GDM1 (cell line): ENCODE measurements around the gene SLC22A23.

Experiments
- DNase-seq: peaks from one replicate; lab custom pipeline; 2025; lab: John Stamatoyannopoulos, UW

The SLC22A23 gene

DNA sequence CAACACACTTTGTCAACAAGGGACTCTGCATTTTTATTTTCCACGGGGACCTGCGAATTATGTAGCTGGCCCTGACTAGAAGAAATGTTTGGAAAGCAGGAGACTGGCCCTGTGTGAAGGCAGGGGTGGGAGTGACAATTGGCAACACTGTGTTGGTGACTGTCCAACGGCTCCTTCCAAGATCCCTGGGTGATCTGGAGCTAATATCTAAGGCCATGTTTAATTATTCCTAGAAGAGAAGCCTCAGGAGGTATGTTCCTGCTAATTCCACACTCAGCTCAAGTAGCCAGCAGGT, 13.7 kb downstream of the SLC22A23 start:
- no peak for DNase-seq

DNA sequence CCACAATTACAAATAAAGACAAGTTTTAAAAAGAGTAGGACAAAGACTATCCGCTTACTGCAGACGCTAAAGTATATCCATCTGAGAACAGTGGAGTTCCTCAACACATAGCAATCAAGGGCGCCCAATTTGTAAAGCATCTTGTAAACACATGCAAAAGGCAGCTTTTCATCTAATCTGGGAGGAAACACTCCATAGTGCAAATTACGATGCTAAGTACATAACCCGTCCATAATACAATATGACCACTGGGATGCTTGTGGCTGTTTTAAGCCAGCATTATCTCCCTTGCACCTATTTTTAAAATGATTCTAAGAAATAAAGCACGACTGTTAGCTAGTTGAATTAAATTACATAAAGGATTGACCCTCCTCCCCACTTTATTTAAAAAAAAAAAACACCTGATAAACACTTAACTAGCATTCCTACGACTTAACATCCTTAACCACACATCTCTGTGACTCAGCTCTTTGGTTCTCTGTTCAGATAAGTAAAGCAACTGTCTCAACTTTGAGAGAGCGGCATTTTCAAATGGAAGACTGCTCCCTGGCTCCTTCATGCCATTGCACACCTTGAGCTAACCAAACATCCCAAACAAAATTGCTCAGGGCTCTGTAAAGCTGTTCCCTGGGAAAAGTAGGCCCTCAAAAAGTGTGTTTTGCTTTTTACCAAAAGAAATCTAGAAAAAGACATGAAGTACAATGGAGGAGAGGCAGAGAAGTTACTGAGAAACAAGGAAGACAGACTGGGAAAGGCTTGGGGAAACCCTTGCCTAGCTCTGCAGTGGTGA, 14.2 kb downstream of the SLC22A23 start:
- DNase-seq, result no peak

DNA sequence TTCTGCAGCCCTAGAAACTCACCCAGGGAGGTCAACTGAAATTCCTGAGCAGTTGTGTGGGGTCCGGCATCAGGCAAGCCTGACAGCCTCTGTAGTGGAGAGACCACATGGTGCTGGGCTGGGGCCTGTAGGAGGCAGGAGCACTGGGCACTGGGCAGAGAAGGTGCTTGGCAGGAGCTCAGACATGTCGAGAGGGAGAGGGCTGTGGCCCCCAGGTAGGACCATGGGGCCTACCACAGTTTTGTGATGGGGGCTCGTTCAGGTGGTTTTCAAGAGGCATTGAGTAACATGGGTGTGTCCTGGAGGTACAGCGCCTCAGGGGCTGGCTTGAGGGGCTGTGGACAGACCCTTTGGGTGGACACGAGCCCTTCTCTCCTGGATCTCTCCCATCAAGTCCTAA, 15.9 kb downstream of the SLC22A23 start:
- no peak for DNase-seq

DNA sequence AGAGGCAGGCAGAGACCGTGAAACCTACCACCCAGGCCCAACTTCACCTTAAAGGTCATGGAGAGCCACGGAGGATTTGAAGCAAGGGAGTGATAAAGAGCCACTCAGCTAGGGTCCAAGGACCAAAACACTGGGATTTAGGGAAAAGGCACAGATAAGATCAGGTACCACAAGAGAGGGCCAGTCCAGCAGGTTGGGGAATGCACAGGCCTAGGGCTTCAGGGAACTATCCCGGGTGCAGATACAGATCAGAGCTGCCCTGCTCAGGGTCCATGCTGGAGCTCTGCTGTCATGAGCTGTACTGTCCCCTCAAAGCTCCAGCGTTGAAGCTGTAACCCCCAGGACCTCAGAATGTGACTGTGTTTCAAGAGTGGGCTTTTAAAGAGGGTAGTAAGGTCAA, 16.9 kb downstream of the SLC22A23 start:
- no peak for DNase-seq

DNA sequence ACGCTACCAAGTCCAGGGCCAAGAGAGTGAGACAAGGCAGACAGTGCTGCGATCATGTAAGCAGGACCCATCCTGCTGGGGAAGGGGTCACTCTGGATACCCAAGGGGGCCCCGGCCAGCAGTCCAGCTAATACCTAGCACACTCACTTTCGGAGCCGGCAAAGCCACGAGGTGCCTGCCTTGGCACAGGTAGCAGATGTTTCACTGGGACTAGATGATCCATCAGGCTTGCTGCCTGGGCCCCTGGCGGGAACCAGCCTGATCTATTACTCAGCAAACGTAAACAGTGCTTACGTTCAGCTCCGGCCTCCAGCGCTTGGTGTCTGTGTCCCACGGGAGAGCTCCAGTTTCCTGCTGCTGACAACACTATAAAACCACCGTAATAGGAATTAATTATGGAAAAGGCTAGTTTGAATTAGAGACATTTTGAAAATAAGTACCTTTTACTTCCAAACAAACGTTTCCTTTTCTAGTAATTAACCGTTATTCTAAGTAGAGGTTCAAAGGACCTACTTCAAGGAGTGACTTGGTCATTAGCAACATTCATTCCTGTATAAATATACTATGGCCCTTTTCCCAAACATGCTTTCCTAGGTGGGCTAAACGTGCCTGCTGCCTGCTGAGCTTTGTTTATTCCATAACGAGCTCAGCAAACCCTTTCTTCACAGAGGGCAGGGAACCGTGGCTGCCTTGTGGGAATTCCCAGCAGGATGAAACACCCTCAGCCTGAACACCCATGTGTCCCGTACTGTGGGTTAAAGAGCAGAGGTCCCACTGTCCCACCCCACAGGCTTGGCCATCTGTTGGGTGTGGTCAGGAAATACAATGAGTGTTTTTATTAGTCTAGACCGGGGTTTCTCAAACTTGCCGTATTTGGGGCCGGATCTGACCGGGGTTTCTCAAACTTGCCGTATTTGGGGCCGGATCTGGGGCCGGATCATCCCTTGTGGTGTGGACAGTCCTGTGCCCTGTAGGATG, 18.4 kb downstream of the SLC22A23 start:
- DNase-seq, result no peak

DNA sequence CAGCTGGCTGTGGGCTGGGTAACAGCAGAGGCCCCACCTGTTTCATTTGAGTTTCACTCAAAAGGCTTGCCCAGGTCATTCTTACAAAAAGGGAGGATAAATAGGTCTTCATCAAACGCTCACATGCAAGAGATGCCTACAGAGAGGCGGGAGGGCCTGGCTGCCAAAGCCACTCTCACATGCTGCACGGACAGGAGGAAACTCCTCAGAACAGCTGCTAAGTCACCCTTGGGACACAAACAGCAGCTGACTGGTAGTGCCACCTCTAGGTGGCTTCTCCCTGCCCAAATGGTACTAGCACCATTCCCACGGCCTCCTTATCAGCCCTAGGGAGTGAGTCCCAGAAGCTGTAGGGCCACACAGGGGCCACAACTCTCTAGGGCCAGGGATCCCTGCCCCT, 23.8 kb downstream of the SLC22A23 start:
- no peak for DNase-seq

DNA sequence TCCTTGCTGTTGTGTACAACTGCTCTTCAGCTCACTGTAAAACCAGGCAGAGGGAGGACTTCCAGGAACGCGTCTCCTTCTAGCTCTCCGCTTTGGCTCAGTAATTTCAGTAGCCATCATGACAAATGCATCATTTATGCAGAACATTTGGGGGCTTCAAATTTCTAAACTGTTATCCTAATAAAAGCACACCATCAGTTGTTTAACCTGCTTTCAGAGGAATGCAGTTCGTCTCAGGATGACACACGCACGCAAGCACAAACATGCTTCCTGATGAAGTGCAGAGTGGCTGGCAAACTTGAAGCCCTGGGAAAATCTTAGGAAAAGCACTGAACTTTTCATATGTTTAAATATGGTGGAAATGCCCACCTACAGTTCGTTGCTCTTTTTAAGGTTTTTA, 24.4 kb downstream of the SLC22A23 start:
- no peak for DNase-seq

DNA sequence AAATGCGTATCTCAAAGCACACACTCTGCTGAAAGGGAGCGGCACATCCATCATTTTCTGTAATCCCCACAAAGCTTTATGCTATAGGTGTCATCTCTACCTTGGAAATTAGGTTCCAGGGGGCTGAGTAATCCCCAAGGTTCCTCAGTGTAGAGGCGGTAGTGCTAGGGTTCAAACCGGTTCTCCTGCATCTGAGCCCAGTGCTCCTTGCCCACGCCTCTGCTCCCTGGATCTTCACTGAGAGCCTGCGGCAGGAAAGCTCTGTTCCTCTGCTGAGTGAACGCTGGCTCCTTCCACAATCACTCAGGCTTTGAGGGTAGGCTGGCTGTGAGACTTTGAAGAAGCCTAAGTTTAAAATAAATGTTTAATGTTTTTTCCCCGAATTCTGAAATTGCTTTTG, 24.9 kb downstream of the SLC22A23 start:
- DNase-seq, result no peak

DNA sequence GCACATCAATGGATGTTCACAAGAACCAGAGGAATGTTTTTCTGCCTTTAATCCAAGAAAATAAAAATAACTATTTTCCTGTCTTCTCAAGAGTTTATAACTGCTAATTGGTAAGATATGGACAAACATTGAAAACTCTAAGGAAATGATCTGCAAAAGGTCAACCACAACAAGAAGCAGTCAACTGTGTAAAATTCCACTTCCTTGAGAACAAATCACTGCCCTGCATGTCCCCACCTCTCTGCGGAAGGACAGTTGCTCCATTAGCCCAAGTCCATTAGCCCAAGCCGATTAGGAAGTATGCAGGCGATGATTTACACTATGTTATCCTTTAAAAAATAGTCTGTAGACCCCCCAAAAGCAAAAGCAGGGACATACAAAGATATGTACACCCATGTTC, 27.6 kb downstream of the SLC22A23 start:
- DNase-seq, result no peak

DNA sequence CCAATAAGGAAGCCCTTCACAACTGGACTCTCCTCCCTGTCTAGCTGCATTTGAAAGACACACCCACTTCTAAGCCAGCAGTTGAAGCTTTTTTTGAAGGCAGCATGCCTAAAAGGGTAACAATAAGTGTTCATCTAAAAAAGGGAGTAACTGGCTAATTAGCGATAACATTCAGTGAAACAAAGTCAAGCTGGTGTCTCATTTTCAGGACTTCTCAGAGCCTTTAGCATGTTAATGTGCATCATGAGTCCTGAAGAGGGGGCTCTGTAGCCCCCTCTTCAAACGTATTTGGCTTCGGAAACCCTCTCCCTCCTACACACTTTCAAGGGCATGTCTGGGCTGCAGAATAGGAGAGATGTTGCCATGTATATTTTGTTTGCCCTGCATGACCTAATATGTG, 28.1 kb downstream of the SLC22A23 start:
- no peak for DNase-seq

DNA sequence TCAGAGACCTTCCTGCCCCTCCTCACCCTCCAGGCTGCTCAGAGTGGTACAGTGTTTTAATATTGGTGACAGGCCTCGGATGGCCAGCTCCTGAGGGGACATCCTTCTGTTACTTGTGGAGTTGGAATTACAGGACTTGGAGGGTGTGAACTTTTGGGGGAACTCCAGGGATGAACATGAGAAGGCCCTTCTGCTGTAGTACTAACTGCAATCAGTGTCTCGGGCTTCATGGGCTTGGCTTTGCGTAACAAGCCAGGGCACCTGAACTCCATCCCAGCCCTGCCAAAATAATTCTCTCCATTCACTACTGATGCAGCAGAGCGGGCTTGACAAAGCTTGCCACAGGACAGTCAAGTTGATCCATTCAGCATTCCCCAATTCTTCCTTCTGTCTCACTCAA, 28.6 kb downstream of the SLC22A23 start:
- DNase-seq, result no peak

DNA sequence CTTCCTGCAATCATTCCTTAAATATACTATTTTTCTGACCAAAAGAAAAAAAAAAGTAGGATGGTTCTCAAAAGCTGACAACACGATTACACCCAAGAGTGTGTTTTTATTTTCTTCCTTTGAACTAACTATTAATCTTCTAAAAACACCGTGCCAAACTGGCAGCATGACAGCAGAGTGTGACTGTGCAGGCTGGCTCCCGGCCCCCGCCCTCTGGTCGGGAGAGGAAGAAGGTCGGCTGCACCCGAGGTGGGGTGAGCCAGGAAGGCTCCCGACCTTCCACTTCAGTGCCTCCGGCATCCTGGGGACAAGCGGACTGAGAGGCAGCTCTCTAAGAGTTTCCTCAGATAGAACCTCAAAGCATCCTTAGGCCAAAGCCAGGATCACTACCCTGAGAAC, 29.2 kb downstream of the SLC22A23 start:
- DNase-seq, result no peak

DNA sequence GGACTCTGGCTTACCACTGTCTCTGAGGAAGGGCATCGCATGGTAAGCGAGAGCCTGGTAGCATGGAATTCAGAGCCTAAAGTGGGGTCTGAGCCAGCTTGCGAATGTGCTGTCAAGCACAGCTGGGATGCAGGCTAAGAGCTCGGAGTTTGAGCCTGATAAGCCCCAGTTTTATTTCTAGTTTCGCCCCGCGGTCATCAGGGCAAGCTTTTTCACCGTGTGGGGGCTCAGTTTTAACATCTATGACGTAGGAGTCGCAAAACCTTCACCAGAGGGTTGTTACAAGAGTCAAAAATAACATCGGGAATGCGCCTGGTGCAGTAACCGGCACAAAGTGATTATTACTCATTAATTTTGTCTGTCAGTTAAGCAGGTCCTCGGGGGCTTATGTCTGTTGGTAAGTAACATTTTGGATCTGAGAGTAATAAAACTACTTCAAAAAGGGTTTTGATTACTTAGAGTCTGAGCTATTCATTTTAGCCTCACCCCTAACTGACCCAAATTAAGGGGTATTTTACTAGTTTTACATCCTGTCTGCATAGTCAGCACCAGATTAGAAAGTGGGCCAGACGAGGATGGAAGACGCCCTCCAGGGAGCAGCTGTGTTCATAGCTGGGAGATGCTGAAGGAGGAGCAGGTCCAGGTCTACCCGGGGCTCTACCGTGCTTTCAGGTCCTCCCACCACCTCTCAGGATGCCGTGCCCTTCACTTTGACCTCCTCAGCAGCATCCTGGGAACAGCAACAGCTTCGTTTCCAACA, 29.7 kb downstream of the SLC22A23 start:
- no peak for DNase-seq

DNA sequence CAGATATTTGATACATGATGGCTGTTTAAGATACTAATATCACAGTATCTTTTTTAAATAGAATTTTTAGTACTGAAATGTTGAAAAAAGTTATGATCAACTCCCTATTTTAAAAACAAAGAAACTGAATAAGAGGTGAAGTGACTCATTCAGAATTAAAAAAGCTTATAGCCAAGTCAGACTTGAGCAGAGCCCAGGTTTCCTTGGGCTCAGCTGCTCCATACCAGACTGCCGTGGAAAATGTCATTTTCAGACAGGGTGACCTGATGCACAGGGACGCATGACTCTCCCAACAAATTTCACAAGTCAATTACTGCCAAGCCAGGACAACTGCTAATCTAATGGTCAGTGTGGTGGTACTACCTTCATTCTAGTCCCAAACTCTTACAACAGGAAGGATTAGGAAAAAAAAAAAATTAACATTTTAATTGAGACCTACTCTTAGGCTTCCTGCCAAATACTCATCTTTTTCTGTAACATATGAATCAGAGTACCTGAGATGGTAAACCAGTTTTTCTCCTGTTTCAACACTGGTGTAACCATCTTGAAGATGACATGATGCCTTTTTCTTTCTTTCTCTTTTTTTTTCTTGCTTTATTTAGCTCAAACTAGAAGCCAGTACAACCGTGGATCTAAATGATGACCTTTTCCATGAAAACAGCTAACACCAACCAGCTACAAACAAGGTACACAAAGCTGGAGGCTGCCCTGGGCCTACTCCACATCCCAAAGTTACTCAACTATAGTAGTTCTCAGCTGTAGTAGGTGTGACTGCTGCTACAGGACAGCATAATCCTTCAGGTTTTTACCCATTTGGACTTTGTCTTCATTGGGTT, 30.5 kb downstream of the SLC22A23 start:
- DNase-seq, result no peak

DNA sequence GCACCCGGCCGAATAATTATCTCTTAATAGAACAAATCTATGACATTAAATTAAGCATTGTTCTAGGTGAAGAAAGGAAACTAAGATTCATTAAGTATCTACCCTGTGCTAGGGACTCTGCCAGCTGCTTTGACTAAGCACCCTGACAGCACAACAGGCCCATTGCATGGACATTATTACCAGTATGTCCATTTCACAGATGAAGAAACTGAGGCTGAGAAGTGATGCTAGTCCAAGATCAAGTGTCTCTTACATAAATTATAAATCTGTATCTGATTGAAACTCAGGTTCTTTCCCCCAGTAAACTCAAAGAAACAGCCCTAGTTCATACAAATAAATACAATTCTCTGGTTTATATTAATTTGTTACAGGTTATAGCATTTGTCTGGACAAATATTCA, 31.3 kb downstream of the SLC22A23 start:
- DNase-seq, result no peak

DNA sequence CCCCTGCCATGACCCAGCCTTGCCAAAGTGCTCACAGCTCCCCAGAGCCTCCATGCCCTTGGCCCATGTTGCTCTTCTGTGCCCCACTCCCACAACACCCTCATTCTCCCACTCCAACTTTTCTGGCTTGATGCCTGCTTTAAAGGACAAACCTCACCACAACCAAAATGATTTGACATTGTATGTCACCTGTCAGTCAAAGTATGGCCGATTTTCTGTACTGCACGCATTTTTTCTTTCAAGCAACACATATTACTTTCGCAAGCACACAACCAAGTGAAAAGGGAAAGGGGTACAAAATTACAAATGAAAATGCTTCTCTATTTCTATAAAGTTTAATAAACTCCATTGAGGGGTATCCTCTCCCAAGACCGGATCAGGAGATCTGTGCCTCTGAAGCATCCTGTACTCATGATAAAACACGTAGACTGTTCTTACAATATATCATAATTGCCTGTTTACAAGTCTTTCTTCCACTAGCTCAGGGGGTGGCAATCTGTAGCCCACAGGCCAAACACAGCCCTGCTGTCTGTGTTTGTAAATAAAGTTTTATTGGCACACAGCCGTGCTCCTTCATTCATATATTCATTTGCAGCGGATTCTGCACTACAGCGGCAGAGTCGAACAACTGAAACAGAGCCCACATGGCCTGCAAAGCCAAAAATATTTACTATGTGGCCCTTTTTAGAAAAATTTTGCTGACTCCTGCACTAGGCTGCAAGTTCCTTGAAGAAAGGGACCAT, 32.5 kb downstream of the SLC22A23 start:
- no peak for DNase-seq

DNA sequence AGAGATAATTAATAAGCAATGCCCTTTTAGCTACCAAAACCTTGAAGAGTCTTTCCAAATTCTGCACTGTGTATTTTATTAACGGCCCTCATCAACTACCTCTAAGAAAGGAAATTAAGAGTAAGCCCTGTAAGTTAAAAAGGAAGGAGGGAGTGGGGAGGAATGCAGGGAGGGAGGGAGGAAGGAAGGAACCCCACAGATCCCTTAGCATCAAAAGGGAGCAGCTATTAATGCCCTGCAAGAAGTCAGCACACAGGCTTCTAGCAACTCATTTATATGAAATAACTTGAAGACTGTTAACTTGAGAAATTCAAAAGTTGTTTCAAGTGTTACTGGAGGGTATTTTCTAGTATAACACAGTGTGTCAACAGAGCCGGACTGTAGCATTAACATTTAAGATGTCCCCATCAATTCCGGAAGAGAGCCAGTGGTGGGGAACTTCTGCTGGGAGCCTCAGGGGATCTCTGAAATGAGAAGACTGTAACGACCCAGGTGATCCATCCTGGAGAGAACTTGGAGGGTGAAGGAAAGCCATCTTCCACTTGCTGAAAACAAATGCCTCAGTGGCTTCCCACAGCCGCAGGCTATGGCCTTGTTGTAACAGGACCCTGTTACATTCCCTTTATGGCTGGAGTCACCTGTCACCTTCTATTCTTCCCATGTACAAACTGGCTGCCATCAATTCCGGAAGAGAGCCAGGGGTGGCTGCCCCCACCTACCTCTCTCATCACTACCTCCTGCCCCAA, 33.2 kb downstream of the SLC22A23 start:
- no peak for DNase-seq

DNA sequence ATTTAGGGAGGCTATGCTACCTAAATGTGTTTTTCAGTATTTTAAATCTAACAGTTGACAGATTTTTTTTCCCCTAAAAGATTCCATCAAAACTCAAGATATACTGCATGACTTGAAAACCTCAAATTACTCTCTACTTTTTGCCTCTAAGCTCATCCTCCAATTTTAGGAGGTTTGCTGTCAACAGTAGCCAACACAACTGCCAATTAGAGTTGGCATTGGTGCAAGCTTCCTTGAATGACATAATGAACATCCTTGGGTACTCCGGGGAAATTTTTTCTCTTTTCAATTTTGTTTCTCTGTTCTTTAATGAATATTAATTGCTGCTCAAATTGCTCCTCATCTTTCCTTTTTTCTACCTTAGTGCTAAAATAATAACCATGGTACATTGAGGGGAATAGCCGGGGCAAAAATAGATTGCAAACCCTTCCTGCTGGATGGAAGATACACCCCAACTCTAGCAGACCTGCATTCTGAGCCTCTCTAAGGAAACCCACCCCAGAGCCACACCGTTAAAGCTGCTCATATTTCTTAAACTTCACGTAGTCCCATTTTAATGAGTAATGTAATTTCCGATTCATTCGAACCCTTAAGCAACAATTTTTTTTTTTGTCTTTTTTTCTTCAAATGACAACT, 34.3 kb downstream of the SLC22A23 start:
- no peak for DNase-seq

DNA sequence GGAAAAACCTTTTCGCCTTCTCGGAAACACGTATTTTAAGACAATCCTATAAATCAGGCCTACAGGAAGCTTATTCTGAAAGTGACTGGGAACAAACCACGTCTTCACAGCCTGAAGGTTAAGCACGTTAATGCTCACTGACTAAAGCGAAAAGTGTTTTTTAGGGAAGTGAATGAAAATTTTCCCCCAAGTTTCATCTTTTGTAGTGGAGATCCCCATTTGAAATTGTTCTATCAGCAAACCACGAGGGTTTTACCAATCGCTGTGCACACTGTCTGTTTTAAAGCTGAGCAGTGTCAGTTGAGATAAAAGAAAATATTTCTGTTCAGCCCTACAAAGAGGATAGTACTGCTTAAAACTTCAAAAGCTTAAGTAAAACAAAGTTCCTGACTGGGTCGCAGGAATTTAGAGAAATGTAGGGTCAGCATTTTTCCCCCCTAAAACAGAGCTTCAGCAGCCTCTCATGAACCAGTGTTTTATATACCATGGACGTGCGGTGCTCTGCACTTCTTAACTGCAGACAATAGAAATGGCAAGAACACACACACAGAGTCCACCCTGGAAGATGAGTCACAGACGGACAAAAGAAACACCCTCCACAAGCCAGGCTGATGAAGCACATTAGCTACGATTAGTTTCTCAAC, 34.9 kb downstream of the SLC22A23 start:
- DNase-seq, result no peak
